Esophagus squamous epithelium (tissue), 5 donors: Measurements from ENCODE around the gene DENND2A. TPM values are rescaled to one million over a fixed set of nuclear protein-coding genes. Genes with fewer than 3 reads are reported as not detected.

Source experiments
- DNase-seq: peaks from one replicate; lab custom pipeline; 2025; lab: John Stamatoyannopoulos, UW
- H3K27ac ChIP-seq, 4 donors: fragments of 200-600 bp; sonication (generic); one replicate each; pipeline ENCODE4 v1.5.1; 2016 to 2019; ENCODE audit warnings: mild to moderate bottlenecking in 1 of 4
- H3K27me3 ChIP-seq, 4 donors: fragments of 200-600 bp; sonication (generic); 1 replicate in 3 of 4; 2 replicates in 1 of 4; pipeline versions ENCODE4 v1.5.1 to v1.6.0; 2017 to 2021; ENCODE audit warnings: antibody characterized with exemption in 1 of 4
- H3K36me3 ChIP-seq, 3 donors: fragments of 200-600 bp; sonication (generic); one replicate each; pipeline ENCODE4 v1.5.1; 2016 to 2019
- H3K4me1 ChIP-seq, 3 donors: fragments of 200-600 bp; sonication (generic); one replicate each; pipeline ENCODE4 v1.5.1; 2017 to 2019
- H3K4me3 ChIP-seq, 4 donors: fragments of 200-600 bp; sonication (generic); 1 replicate in 3 of 4; 2 replicates in 1 of 4; pipeline ENCODE4 v1.5.1; 2016 to 2019; ENCODE audit warnings: mild to moderate bottlenecking in 2 of 4, moderate library complexity in 1 of 4
- H3K9me3 ChIP-seq, 3 donors: fragments of 200-600 bp; sonication (generic); one replicate each; pipeline ENCODE4 v1.5.1; 2016 to 2019
- CTCF ChIP-seq, 6 experiments: fragments of 450-650 bp in 4 of 6; fragments of 200-600 bp in 2 of 6; sonication (generic) in 2 of 6; IDR thresholded peaks; one replicate each; pipeline ENCODE4 v1.5.1; 2016 to 2019; ENCODE audit warnings: antibody characterized with exemption in 6 of 6, mild to moderate bottlenecking in 4 of 6, moderate library complexity in 4 of 6
- POLR2A ChIP-seq, 4 donors: fragments of 450-650 bp; IDR thresholded peaks; one replicate each; pipeline ENCODE4 v1.6.1; 2017; ENCODE audit warnings: antibody characterized with exemption in 4 of 4, mild to moderate bottlenecking in 4 of 4, moderate library complexity in 3 of 4
- WGBS, 2 donors: methylation state at CpG; one replicate each; pipeline ENCODE4 v1.1.5; 2018; 5-methylcytosine and 5-hydroxymethylcytosine counted together
- intact Hi-C: fragments of 100-400 bp; cut with DNase I; formaldehyde crosslinking; loops from one replicate; pipeline ENCODE4 v1.15.0; 2022
- total RNA-seq, 4 donors: library from RNA; depleted of rRNA; stranded (reverse); fragments of >200 nt; gene quantifications; one replicate each; pipeline ENCODE4 v1.1.0, GENCODE V29; 2016
- donor health status: DM: yes; HTN: yes; CAD: no.

Gene DENND2A
- total RNA-seq, 4 donors from 2014 or later: 0.92 to 11.1 (median 1.9) TPM

- H3K36me3 ChIP-seq: peaks cover 0 to 3% (median 0%) of the 10 kb centered on the region in 3 donors
- no peaks in the 10 kb centered on the region for H3K9me3 ChIP-seq
- H3K4me3 ChIP-seq: no peak overlapping the region
- intact Hi-C loops: no loop called here
- H3K4me1 ChIP-seq: no peaks in the 10 kb centered on the region
- no peak for DNase-seq
- H3K27me3 ChIP-seq: peaks cover 0 to 5% (median 0%) of the 10 kb centered on the region in 4 donors
- TF ChIP-seq CTCF (IDR thresholded peaks at IDR 0.05): no peak
- no peak for TF ChIP-seq POLR2A (IDR thresholded peaks at IDR 0.05)
- no peak overlapping the region for H3K27ac ChIP-seq
- WGBS, 2 donors: 74 to 89% methylated on average over 10 of the region's 10 CpGs
Observed at GRCh38 chr7:140581411-140581810, 59.2 kb downstream of the DENND2A start.

- TF ChIP-seq CTCF (IDR thresholded peaks at IDR 0.05) (no peak), POLR2A (IDR thresholded peaks at IDR 0.05) (no peak)
- Histone ChIP-seq H3K36me3 (peaks cover 0 to 12% (median 0%) of the 10 kb centered on the region in 3 donors), H3K9me3 (no peaks in the 10 kb centered on the region), H3K4me1 (no peaks in the 10 kb centered on the region), H3K4me3 (no peak overlapping the region), H3K27ac (no peak overlapping the region), H3K27me3 (no peaks in the 10 kb centered on the region)
- WGBS, 2 donors: 85 to 93% methylated on average over 5 of the region's 5 CpGs
- DNase-seq: no peak
- intact Hi-C loops: no loop called here
Observed at GRCh38 chr7:140577651-140578050, 63.0 kb downstream of the DENND2A start.

GRCh38 chr7:140576589-140576988 is 64.0 kb downstream of the DENND2A start:
- intact Hi-C loops: no loop called here
- WGBS, 2 donors: 50 to 69% methylated on average over 1 of the region's 1 CpG
- no peak for DNase-seq

GRCh38 chr7:140571538-140572122 is 69.0 kb downstream of the DENND2A start:
- no peak for TF ChIP-seq CTCF (IDR thresholded peaks at IDR 0.05)
- TF ChIP-seq POLR2A (IDR thresholded peaks at IDR 0.05): no peak
- Histone ChIP-seq H3K27ac (no peak overlapping the region), H3K9me3 (no peaks in the 10 kb centered on the region), H3K4me3 (no peak overlapping the region), H3K4me1 (peaks cover 0 to 14% (median 5%) of the 10 kb centered on the region in 3 donors), H3K36me3 (peaks cover 0 to 12% (median 0%) of the 10 kb centered on the region in 3 donors), H3K27me3 (peaks cover 0 to 21% (median 0%) of the 10 kb centered on the region in 4 donors)
- intact Hi-C loops: no loop called here
- no peak for DNase-seq
- 54 to 65% methylated on average over 5 of the region's 5 CpGs for WGBS, 2 donors

More at GRCh38 chr7:140576589-140576988, 64.0 kb downstream of the DENND2A start:
- Histone ChIP-seq H3K36me3 (peaks cover 0 to 12% (median 0%) of the 10 kb centered on the region in 3 donors), H3K4me3 (no peak overlapping the region), H3K27ac (no peak overlapping the region), H3K9me3 (no peaks in the 10 kb centered on the region), H3K4me1 (no peaks in the 10 kb centered on the region), H3K27me3 (peaks cover 0 to 5% (median 0%) of the 10 kb centered on the region in 4 donors)
- no peak for TF ChIP-seq POLR2A (IDR thresholded peaks at IDR 0.05)
- TF ChIP-seq CTCF (IDR thresholded peaks at IDR 0.05): no peak

- H3K36me3 ChIP-seq: peaks cover 0 to 12% (median 0%) of the 10 kb centered on the region in 3 donors
- DNase-seq: no peak
- TF ChIP-seq CTCF (IDR thresholded peaks at IDR 0.05) (no peak), POLR2A (IDR thresholded peaks at IDR 0.05) (no peak)
- peaks cover 0 to 28% (median 5%) of the 10 kb centered on the region in 3 donors for H3K4me1 ChIP-seq
- peaks cover 0 to 21% (median 0%) of the 10 kb centered on the region in 4 donors for H3K27me3 ChIP-seq
- WGBS, 2 donors: 75 to 81% methylated on average over 4 to 7 of the region's 10 CpGs
- no peaks in the 10 kb centered on the region for H3K9me3 ChIP-seq
- no peak overlapping the region for H3K4me3 ChIP-seq
- no peak overlapping the region for H3K27ac ChIP-seq
- intact Hi-C loops: no loop called here
Observed at GRCh38 chr7:140570120-140570519, 70.5 kb downstream of the DENND2A start.
